SK-N-SH treated with all-trans-retinoic acid at 6 μM for 48 hours (cell line): Measurements from ENCODE around the gene ZFP91.

Experiments
- ARNTL ChIP-seq: fragments of 450-650 bp; formaldehyde crosslinking; IDR thresholded peaks from 2 replicates; pipeline ENCODE4 v1.5.0; 2020; ENCODE audit warnings: low read depth, mild to moderate bottlenecking, moderate library complexity, borderline replicate concordance
- BACH2 ChIP-seq: fragments of 250-450 bp; sonication (Bioruptor Pico); IDR thresholded peaks from 2 replicates; pipeline ENCODE4 v1.9.0; 2021; ENCODE audit warnings: mild to moderate bottlenecking, borderline replicate concordance
- ESRRG ChIP-seq: fragments of 250-450 bp; sonication (Bioruptor Pico); IDR thresholded peaks from 2 replicates; pipeline ENCODE4 v1.6.1; 2021; ENCODE audit warnings: mild to moderate bottlenecking
- OSR1 ChIP-seq: fragments of 250-450 bp; sonication (Bioruptor Pico); IDR thresholded peaks from 2 replicates; pipeline ENCODE4 v1.8.0; 2022; ENCODE audit warnings: moderate library complexity, mild to moderate bottlenecking, inconsistent platforms
- PATZ1 ChIP-seq: fragments of 250-450 bp; sonication (Bioruptor Pico); IDR thresholded peaks from 2 replicates; pipeline ENCODE4 v1.8.0; 2020; ENCODE audit warnings: mild to moderate bottlenecking, moderate library complexity, borderline replicate concordance
- POU6F1 ChIP-seq: fragments of 250-450 bp; sonication (Bioruptor Pico); IDR thresholded peaks from 2 replicates; pipeline ENCODE4 v1.8.0; 2021; ENCODE audit warnings: low read depth, mild to moderate bottlenecking, moderate library complexity, borderline replicate concordance
- TSHZ2 ChIP-seq: fragments of 250-450 bp; sonication (Bioruptor Pico); IDR thresholded peaks from 2 replicates; pipeline ENCODE4 v1.5.0; 2020; ENCODE audit warnings: mild to moderate bottlenecking, moderate library complexity
- ZFP3 ChIP-seq: fragments of 250-450 bp; sonication (Bioruptor Pico); IDR thresholded peaks from 2 replicates; pipeline ENCODE4 v1.5.0; 2020; ENCODE audit warnings: mild to moderate bottlenecking, moderate library complexity

- no peak for TF ChIP-seq ESRRG (CRISPR knock-in tag)
- no peak for TF ChIP-seq TSHZ2 (CRISPR knock-in tag)
- no peak for TF ChIP-seq OSR1 (CRISPR knock-in tag)
- TF ChIP-seq POU6F1, result no peak
- no peak for TF ChIP-seq PATZ1 (CRISPR knock-in tag)
- no peak for TF ChIP-seq ZFP3 (CRISPR knock-in tag)
- TF ChIP-seq ARNTL (CRISPR knock-in tag), result no peak
- no peak for TF ChIP-seq BACH2 (CRISPR knock-in tag)
Measured at GRCh38 chr11:58594826-58595225, 16.0 kb downstream of the ZFP91 start.
